M059J (cell line): ENCODE data around the gene ZNF595. TPM values are rescaled to one million over a fixed set of nuclear protein-coding genes. Genes with fewer than 3 reads are reported as not detected.
"Not testable (repeated sequence)": the region's sequence is repeated elsewhere in the genome, so short reads cannot be mapped to it uniquely, and the experiment has no call there.

Experiments
- DNase-seq: peaks from one replicate; pipeline ENCODE4 v3.0.0-alpha.2; 2012; ENCODE audit warnings: low read depth
- total RNA-seq: library from RNA; depleted of rRNA; stranded (reverse); fragments of >200 nt; shearing (Covaris generic); gene quantifications from 2 replicates; pipeline ENCODE4 v1.2.3, GENCODE V29; 2014; rRNA removed

ZNF595 gene
- total RNA-seq = 10.9 and 11.6 TPM in 2 replicates

GRCh38 chr4:52804-53479 lies at the start of gene ZNF595:
Gene ZNF595, plus strand, starts transcription at chr4:53321. Its CDS starts 168 bp downstream, at chr4:53489.
- DNase-seq = not testable (repeated sequence)

- DNase-seq = not testable (repeated sequence)
These were observed 42.9 kb upstream of the ZNF595 start for GRCh38 chr4:9937-10870.

- not testable (repeated sequence) for DNase-seq
These were observed 41.9 kb upstream of the ZNF595 start for GRCh38 chr4:11095-11815.

GRCh38 chr4:11816-12417 lies 41.2 kb upstream of the ZNF595 start:
- not testable (repeated sequence) for DNase-seq

GRCh38 chr4:18128-18527 lies 35.0 kb upstream of the ZNF595 start:
- DNase-seq = not testable (repeated sequence)

GRCh38 chr4:18589-18988 lies 34.5 kb upstream of the ZNF595 start:
- DNase-seq = not testable (repeated sequence)

- DNase-seq = not testable (repeated sequence)
These were observed 30.2 kb upstream of the ZNF595 start for GRCh38 chr4:22882-23281.

GRCh38 chr4:24359-24758 lies 28.8 kb upstream of the ZNF595 start:
- not testable (repeated sequence) for DNase-seq

GRCh38 chr4:27501-27900 lies 25.6 kb upstream of the ZNF595 start:
- DNase-seq = not testable (repeated sequence)

GRCh38 chr4:28767-29542 lies 24.2 kb upstream of the ZNF595 start:
- not testable (repeated sequence) for DNase-seq

GRCh38 chr4:33314-33713 lies 19.8 kb upstream of the ZNF595 start:
- not testable (repeated sequence) for DNase-seq

- DNase-seq = not testable (repeated sequence)
These were observed 16.3 kb upstream of the ZNF595 start for GRCh38 chr4:36559-37415.

GRCh38 chr4:38202-38601 lies 14.9 kb upstream of the ZNF595 start:
- DNase-seq = not testable (repeated sequence)

- not testable (repeated sequence) for DNase-seq
These were observed 9.7 kb upstream of the ZNF595 start for GRCh38 chr4:43375-43774.

GRCh38 chr4:51253-51652 lies 1.9 kb upstream of the ZNF595 start:
- not testable (repeated sequence) for DNase-seq

- DNase-seq = not testable (repeated sequence)
These were observed 1.4 kb upstream of the ZNF595 start for GRCh38 chr4:51655-52277.

GRCh38 chr4:53521-53920 lies 400 bp downstream of the ZNF595 start:
- DNase-seq = not testable (repeated sequence)

- DNase-seq = not testable (repeated sequence)
These were observed 11.6 kb downstream of the ZNF595 start for GRCh38 chr4:64733-65132.

- DNase-seq = no peak
These were observed 18.7 kb downstream of the ZNF595 start for GRCh38 chr4:71830-72229.
